Liver (tissue), 9 donors: ENCODE measurements around the gene POLR3C. TPM values are rescaled to one million over a fixed set of nuclear protein-coding genes. Genes with fewer than 3 reads are reported as not detected.

Experiments
- DNase-seq: peaks from one replicate; pipeline ENCODE4 v3.0.0-alpha.2; 2017; ENCODE audit warnings: low spot score
- H3K27ac ChIP-seq, 2 donors: one replicate each; pipeline ENCODE4 v1.7.0; 2013; ENCODE audit warnings: inconsistent platforms in 2 of 2, low read length in 2 of 2, control low read depth in 1 of 2, low read depth in 1 of 2, mild to moderate bottlenecking in 1 of 2
- H3K27me3 ChIP-seq, 4 donors: one replicate each; pipeline versions ENCODE4 v1.6.1 to v1.7.0; 2013; ENCODE audit warnings: low read length in 3 of 4, inconsistent platforms in 1 of 4, mild to moderate bottlenecking in 1 of 4, moderate library complexity in 1 of 4; ENCODE audit not compliant: control insufficient read depth in 4 of 4, insufficient read depth in 4 of 4
- H3K36me3 ChIP-seq, 4 donors: one replicate each; pipeline versions ENCODE4 v1.6.1 to v1.7.0; 2013; ENCODE audit warnings: low read length in 3 of 4, mild to moderate bottlenecking in 3 of 4, low read depth in 1 of 4, moderate library complexity in 1 of 4; ENCODE audit not compliant: control insufficient read depth in 4 of 4, insufficient read depth in 3 of 4
- H3K4me1 ChIP-seq, 4 donors: one replicate each; pipeline versions ENCODE4 v1.6.1 to v1.7.0; 2013; ENCODE audit warnings: low read length in 3 of 4, mild to moderate bottlenecking in 3 of 4, moderate library complexity in 1 of 4; ENCODE audit not compliant: control insufficient read depth in 4 of 4, insufficient read depth in 4 of 4
- H3K4me3 ChIP-seq, 3 donors: one replicate each; pipeline versions ENCODE4 v1.6.1 to v1.7.0; 2013; ENCODE audit warnings: low read length in 3 of 3, control low read depth in 1 of 3, low read depth in 1 of 3, mild to moderate bottlenecking in 1 of 3
- H3K9ac ChIP-seq, 2 donors: one replicate each; pipeline ENCODE4 v1.7.0; 2013; ENCODE audit warnings: low read length in 2 of 2, mild to moderate bottlenecking in 2 of 2, moderate library complexity in 2 of 2, control low read depth in 1 of 2, low read depth in 1 of 2
- H3K9me3 ChIP-seq, 4 donors: one replicate each; pipeline versions ENCODE4 v1.6.1 to v1.7.0; 2013; ENCODE audit warnings: low read length in 3 of 4; ENCODE audit not compliant: control insufficient read depth in 4 of 4
- ATF3 ChIP-seq: IDR thresholded peaks from 2 replicates; pipeline ENCODE4 v1.6.1; 2016; ENCODE audit warnings: antibody characterized with exemption
- CTCF ChIP-seq: fragments of 150-350 bp; IDR thresholded peaks from 2 replicates; pipeline ENCODE4 v1.5.1; 2017; ENCODE audit warnings: improper control_type of control experiment, low read depth, low read length; ENCODE audit not compliant: missing input control
- EGR1 ChIP-seq, 2 donors: IDR thresholded peaks; 2 replicates each; pipeline ENCODE4 v1.6.1; 2016 to 2018; ENCODE audit warnings: antibody characterized with exemption in 2 of 2, low read depth in 2 of 2
- FOXA1 ChIP-seq: IDR thresholded peaks from 2 replicates; pipeline ENCODE4 v1.6.1; 2016; ENCODE audit warnings: antibody characterized with exemption
- FOXA2 ChIP-seq: IDR thresholded peaks from 2 replicates; pipeline ENCODE4 v1.6.1; 2016; ENCODE audit warnings: antibody characterized with exemption
- GABPA ChIP-seq, 2 donors: IDR thresholded peaks in 1 of 2; conservative IDR thresholded peaks in 1 of 2; 2 replicates each; pipeline ENCODE4 v1.6.1; 2016; ENCODE audit warnings: antibody characterized with exemption in 2 of 2, mild to moderate bottlenecking in 1 of 2, moderate library complexity in 1 of 2
- HNF4A ChIP-seq, 2 donors: conservative IDR thresholded peaks; 2 replicates each; pipeline ENCODE4 v1.6.1; 2016; ENCODE audit warnings: antibody characterized with exemption in 2 of 2, mild to moderate bottlenecking in 2 of 2
- HNF4G ChIP-seq: IDR thresholded peaks from 2 replicates; pipeline ENCODE4 v1.6.1; 2016; ENCODE audit warnings: antibody characterized with exemption
- JUND ChIP-seq, 2 donors: IDR thresholded peaks; 2 replicates each; pipeline ENCODE4 v1.6.1; 2016; ENCODE audit warnings: antibody characterized with exemption in 2 of 2
- NR2F2 ChIP-seq: IDR thresholded peaks from 2 replicates; pipeline ENCODE4 v1.6.1; 2016; ENCODE audit warnings: antibody characterized with exemption
- RAD21 ChIP-seq, 2 donors: IDR thresholded peaks; 2 replicates each; pipeline ENCODE4 v1.6.1; 2016; ENCODE audit warnings: antibody characterized with exemption in 2 of 2, mild to moderate bottlenecking in 2 of 2
- RXRA ChIP-seq, 2 donors: IDR thresholded peaks; 2 replicates each; pipeline ENCODE4 v1.6.1; 2017 to 2018; ENCODE audit warnings: antibody characterized with exemption in 2 of 2, mild to moderate bottlenecking in 1 of 2
- SP1 ChIP-seq: IDR thresholded peaks from 2 replicates; pipeline ENCODE4 v1.6.1; 2018; ENCODE audit warnings: antibody characterized with exemption, mild to moderate bottlenecking
- TAF1 ChIP-seq: conservative IDR thresholded peaks from 2 replicates; pipeline ENCODE4 v1.6.1; 2016; ENCODE audit warnings: antibody characterized with exemption, mild to moderate bottlenecking
- YY1 ChIP-seq: IDR thresholded peaks from 2 replicates; pipeline ENCODE4 v1.6.1; 2016; ENCODE audit warnings: antibody characterized with exemption, mild to moderate bottlenecking
- WGBS: extraction: QIAGEN DNeasy Blood & Tissue Kit; methylation state at CpG from one replicate; pipeline ENCODE4 v1.1.7; 2013; 5-methylcytosine and 5-hydroxymethylcytosine counted together
- polyA plus RNA-seq, 2 donors: library from polyadenylated mRNA; stranded (reverse) in 1 of 2; unstranded in 1 of 2; fragments of 200-250 nt in 1 of 2; fragments of >200 nt in 1 of 2; fragmentation: Nextera tagmentation in 1 of 2; extraction: Ambion mirVana in 1 of 2; gene quantifications; one replicate each; pipeline versions ENCODE4 v1.2.1 to v1.2.3, GENCODE V29; 2013 to 2015
- total RNA-seq, 2 donors: library from RNA; depleted of rRNA; stranded (reverse); fragments of >200 nt; gene quantifications; one replicate each; pipeline ENCODE4 v1.2.3, GENCODE V29; 2014
- TF ChIP-seq, protein P1 (sequence below): IDR thresholded peaks from 2 replicates; pipeline ENCODE4 v1.6.1; 2016; ENCODE audit warnings: antibody characterized with exemption
- TF ChIP-seq, protein P2 (sequence below): IDR thresholded peaks from 2 replicates; pipeline ENCODE4 v1.6.1; 2016; ENCODE audit warnings: antibody characterized with exemption, mild to moderate bottlenecking
- TF ChIP-seq, protein P3 (sequence below): IDR thresholded peaks from 2 replicates; pipeline ENCODE4 v1.6.1; 2016; ENCODE audit warnings: antibody characterized with exemption
- donor health status: healthy.
- donor health status: healthy.
- donor health status: healthy.
- donor health status: healthy.
- donor health status: healthy.

POLR3C gene
- total and polyA plus RNA-seq, 4 donors = 6.3 to 22.0 (median 10.6) TPM

DNA sequence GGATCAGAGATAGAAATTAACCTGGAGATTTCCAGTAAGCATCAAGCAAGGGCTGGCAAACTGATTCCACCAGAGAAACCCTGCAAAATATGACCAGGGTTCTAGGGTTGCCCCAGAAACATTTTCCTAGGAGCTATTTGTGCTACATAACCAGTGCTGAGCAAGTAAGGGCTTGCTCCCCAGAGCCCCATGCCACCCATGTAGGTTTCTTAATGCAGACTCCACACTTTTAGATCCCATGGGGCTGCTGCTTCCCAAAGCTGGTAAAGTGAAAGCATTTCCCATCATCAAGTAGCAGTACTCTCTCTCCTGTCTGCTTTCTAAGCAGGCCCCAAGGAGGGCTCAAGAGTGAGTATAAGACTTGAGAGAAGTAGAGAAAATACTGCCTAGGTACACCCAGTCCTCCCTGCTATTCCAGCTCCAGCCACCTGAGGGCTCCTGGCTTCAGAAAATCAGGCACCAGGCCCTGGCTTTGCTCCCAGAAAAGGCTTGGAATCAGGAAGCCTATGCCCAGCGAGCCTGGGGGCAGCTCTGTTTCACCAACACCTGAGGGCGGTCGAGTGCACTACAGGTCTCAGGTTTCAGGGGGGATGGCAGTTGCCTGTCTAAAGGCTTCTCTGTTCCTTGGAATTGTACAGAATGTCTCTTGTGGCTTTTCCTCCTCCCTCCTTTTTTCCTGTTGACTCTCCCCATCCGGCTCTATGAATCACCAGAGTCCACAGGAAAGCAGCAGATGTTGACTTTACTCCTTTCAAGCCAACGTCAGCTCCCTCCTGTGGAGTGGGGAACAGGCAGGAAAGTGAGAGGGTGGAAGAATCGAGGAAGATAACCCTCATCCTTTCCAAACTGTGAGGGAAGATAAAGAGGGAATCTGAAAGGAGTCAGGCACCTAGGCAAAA is 67.8 kb downstream of the POLR3C start:
- H3K9me3 ChIP-seq = no peaks in the 10 kb centered on the region
- no peaks in the 10 kb centered on the region for H3K27me3 ChIP-seq
- H3K27ac ChIP-seq = peak overlapping the region; percentile 77
- peaks cover 0 to 17% (median 4%) of the 10 kb centered on the region in 4 donors for H3K4me1 ChIP-seq
- 4% methylated on average over 6 of the region's 6 CpGs for WGBS
- peak; percentile 86 for DNase-seq
- no peaks in the 10 kb centered on the region for H3K36me3 ChIP-seq
- TF ChIP-seq, protein P1, sequence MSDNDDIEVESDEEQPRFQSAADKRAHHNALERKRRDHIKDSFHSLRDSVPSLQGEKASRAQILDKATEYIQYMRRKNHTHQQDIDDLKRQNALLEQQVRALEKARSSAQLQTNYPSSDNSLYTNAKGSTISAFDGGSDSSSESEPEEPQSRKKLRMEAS = no peak
- TF ChIP-seq SP1 = peak; percentile 72
- TF ChIP-seq CTCF = peak; percentile 95
- peak; percentile 82 for TF ChIP-seq FOXA2
- TF ChIP-seq ATF3 = peak; percentile 13
- peak; percentile 54 to 67 for TF ChIP-seq RXRA (IDR thresholded peaks at IDR 0.05)
- peak in 1 of 2 donors; percentile 41 for TF ChIP-seq HNF4A (conservative IDR thresholded peaks at IDR 0.05)
- TF ChIP-seq TAF1 = no peak
- peak; percentile 88 for TF ChIP-seq FOXA1
- no peak for TF ChIP-seq EGR1 (IDR thresholded peaks at IDR 0.05; ENCODE audit: low read depth in 2 of 2)
- TF ChIP-seq, protein P2, sequence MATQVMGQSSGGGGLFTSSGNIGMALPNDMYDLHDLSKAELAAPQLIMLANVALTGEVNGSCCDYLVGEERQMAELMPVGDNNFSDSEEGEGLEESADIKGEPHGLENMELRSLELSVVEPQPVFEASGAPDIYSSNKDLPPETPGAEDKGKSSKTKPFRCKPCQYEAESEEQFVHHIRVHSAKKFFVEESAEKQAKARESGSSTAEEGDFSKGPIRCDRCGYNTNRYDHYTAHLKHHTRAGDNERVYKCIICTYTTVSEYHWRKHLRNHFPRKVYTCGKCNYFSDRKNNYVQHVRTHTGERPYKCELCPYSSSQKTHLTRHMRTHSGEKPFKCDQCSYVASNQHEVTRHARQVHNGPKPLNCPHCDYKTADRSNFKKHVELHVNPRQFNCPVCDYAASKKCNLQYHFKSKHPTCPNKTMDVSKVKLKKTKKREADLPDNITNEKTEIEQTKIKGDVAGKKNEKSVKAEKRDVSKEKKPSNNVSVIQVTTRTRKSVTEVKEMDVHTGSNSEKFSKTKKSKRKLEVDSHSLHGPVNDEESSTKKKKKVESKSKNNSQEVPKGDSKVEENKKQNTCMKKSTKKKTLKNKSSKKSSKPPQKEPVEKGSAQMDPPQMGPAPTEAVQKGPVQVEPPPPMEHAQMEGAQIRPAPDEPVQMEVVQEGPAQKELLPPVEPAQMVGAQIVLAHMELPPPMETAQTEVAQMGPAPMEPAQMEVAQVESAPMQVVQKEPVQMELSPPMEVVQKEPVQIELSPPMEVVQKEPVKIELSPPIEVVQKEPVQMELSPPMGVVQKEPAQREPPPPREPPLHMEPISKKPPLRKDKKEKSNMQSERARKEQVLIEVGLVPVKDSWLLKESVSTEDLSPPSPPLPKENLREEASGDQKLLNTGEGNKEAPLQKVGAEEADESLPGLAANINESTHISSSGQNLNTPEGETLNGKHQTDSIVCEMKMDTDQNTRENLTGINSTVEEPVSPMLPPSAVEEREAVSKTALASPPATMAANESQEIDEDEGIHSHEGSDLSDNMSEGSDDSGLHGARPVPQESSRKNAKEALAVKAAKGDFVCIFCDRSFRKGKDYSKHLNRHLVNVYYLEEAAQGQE = peak; percentile 12
- peak; percentile 84 to 86 for TF ChIP-seq JUND (IDR thresholded peaks at IDR 0.05)
- TF ChIP-seq HNF4G = no peak
- no peak for TF ChIP-seq GABPA (IDR thresholded peaks at IDR 0.05 in 1 of 2, conservative IDR thresholded peaks at IDR 0.05 in 1 of 2)
- TF ChIP-seq, protein P3, sequence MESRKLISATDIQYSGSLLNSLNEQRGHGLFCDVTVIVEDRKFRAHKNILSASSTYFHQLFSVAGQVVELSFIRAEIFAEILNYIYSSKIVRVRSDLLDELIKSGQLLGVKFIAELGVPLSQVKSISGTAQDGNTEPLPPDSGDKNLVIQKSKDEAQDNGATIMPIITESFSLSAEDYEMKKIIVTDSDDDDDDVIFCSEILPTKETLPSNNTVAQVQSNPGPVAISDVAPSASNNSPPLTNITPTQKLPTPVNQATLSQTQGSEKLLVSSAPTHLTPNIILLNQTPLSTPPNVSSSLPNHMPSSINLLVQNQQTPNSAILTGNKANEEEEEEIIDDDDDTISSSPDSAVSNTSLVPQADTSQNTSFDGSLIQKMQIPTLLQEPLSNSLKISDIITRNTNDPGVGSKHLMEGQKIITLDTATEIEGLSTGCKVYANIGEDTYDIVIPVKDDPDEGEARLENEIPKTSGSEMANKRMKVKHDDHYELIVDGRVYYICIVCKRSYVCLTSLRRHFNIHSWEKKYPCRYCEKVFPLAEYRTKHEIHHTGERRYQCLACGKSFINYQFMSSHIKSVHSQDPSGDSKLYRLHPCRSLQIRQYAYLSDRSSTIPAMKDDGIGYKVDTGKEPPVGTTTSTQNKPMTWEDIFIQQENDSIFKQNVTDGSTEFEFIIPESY = no peak
- TF ChIP-seq YY1 = peak; percentile 51
- no peak for TF ChIP-seq NR2F2
- peak; percentile 96 to 99 for TF ChIP-seq RAD21 (IDR thresholded peaks at IDR 0.05)
- H3K4me3 ChIP-seq = no peak overlapping the region
- peak overlapping the region; percentile 43 to 56 for H3K9ac ChIP-seq
